ENCODE measurements around the gene PLD5.

GRCh38 chr1:242556759-242557158, 32.3 kb upstream of the PLD5 start:
- TF ChIP-seq CTCF (IDR thresholded peaks at IDR 0.05) (no peak), POLR2A (IDR thresholded peaks at IDR 0.05) (no peak), POLR2AphosphoS5 (IDR thresholded peaks at IDR 0.05) (no peak)
